GM13977 (cell line): ENCODE data around the gene FAM200B.
A peak's percentile ranks its signal among the peaks of the same experiment; 100 is the strongest.

Experiments
- DNase-seq: peaks from one replicate; pipeline ENCODE4 v3.0.0; 2012; ENCODE audit warnings: low spot score
- in situ Hi-C: fragments of 300-500 bp; cut with MboI; formaldehyde crosslinking; loops from one replicate; pipeline ENCODE4 v1.12.0; 2022; ENCODE audit warnings: low sequenced_read_pairs, low pct_unique_long_range_greater_than_20kb, mixed read lengths, inconsistent platforms; ENCODE audit not compliant: unreplicated experiment
- TF ChIP-seq, protein P1 (sequence below): IDR thresholded peaks from 2 replicates; pipeline ENCODE4 v1.5.1; 2012; ENCODE audit warnings: mild to moderate bottlenecking, control low read depth; ENCODE audit not compliant: insufficient read depth; ENCODE audit errors: extremely low read depth, missing control alignments

FAM200B gene

DNA sequence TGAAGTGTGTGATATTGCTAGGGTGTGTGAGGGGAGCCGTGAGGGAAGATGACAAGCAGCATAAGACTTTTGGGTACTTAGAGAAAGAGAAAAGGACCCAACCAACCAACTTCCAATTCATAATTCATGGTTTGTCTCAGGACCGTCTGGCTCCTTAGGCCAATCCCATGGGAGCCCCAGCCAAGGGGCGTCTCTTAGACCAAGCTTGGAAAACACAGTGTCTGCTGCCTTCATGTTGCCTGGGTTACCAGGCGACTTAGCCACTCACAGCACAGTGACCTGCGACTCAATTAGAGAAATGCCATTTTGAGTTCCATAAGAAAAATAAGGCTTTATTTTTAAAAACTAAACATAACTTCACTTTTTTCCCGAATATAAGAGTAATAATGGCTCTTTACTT, 53.9 kb downstream of the FAM200B start:
- TF ChIP-seq, protein P1, sequence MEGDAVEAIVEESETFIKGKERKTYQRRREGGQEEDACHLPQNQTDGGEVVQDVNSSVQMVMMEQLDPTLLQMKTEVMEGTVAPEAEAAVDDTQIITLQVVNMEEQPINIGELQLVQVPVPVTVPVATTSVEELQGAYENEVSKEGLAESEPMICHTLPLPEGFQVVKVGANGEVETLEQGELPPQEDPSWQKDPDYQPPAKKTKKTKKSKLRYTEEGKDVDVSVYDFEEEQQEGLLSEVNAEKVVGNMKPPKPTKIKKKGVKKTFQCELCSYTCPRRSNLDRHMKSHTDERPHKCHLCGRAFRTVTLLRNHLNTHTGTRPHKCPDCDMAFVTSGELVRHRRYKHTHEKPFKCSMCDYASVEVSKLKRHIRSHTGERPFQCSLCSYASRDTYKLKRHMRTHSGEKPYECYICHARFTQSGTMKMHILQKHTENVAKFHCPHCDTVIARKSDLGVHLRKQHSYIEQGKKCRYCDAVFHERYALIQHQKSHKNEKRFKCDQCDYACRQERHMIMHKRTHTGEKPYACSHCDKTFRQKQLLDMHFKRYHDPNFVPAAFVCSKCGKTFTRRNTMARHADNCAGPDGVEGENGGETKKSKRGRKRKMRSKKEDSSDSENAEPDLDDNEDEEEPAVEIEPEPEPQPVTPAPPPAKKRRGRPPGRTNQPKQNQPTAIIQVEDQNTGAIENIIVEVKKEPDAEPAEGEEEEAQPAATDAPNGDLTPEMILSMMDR = no peak
- in situ Hi-C loops = loop anchor here (25.0 kb wide), 1 partner anchor 227 kb away; the partner anchor contains the start of gene FGFBP2
- DNase-seq = no peak

DNA sequence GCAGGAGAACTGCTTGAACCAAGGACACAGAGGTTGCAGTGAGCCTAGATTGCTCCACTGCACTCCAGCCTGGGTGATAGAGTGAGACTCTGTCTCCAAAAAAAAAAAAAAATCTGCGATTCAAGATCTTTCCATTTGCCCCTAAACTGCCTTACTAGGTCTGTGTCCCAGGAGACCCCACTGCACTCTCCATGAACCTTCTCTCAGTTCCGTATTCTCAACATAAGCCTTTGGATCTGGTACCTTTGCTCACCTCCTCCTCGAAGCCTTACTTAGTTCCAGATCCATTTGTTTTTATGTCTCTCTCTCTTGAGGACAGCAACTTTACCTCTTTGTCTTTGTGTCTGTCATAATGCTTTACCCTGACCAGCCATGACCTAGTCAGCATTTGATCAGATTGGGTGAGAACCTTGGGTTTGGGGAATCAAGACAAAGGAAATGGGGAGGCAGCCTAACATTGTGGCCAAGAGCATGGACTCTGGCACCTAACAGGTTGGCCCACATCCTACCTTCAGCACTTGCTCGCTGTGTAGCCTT, 55.0 kb downstream of the FAM200B start:
- DNase-seq = no peak
- TF ChIP-seq, protein P1 = no peak
- in situ Hi-C loops = loop anchor here (25.0 kb wide), 1 partner anchor 226 kb away; the partner anchor contains the start of gene FGFBP2

DNA sequence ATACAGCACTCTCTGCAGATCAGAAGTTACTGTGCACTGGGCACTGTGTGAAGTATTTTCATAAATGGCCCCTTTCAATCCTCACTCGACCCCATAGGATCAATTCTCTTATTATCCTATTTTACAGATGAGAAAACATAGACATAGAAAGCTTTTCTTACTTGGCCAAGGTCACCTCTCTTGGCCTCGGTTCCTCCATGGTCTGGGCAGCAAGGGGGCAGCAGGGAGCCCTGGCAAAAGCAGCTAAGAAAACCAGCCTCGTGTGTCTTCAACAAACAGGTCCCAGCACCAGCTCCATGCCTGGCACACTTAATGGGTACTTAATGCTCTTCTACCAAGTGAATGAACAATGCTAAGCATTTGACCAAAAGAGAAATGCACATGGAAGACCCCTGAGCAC, 55.6 kb downstream of the FAM200B start:
- DNase-seq = no peak
- in situ Hi-C loops = loop anchor here (25.0 kb wide), 1 partner anchor 225 kb away; the partner anchor contains the start of gene FGFBP2
- TF ChIP-seq, protein P1 = peak; percentile 33

DNA sequence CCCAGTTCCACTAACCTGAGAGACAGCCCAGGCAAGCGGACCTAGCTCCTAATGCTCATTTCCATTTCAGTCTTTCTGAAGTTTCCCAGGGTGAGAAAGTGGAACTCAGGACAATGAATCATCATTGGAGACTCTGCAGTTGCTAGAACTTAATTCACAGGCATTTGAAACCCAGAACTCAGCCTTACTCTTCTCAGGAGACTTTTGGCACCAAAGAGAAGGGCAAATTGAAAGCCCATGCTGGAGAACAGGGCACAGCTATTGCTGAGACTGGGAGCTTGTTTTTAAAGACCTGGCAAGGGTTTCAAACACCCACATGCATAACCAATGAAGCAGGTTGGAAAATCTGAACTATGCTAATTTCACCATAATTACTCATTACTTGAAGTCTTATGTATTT, 57.2 kb downstream of the FAM200B start:
- in situ Hi-C loops = loop anchor here (25.0 kb wide), 1 partner anchor 223 kb away; the partner anchor contains the start of gene FGFBP2
- no peak for DNase-seq

More for the DNA sequence above, 57.2 kb downstream of the FAM200B start:
- TF ChIP-seq, protein P1 = no peak
